Measurements from ENCODE around the gene UPF1. TPM values are rescaled to one million over a fixed set of nuclear protein-coding genes. Genes with fewer than 3 reads are reported as not detected.

UPF1 gene
- total RNA-seq, 1 donor: 36.6 TPM

DNA sequence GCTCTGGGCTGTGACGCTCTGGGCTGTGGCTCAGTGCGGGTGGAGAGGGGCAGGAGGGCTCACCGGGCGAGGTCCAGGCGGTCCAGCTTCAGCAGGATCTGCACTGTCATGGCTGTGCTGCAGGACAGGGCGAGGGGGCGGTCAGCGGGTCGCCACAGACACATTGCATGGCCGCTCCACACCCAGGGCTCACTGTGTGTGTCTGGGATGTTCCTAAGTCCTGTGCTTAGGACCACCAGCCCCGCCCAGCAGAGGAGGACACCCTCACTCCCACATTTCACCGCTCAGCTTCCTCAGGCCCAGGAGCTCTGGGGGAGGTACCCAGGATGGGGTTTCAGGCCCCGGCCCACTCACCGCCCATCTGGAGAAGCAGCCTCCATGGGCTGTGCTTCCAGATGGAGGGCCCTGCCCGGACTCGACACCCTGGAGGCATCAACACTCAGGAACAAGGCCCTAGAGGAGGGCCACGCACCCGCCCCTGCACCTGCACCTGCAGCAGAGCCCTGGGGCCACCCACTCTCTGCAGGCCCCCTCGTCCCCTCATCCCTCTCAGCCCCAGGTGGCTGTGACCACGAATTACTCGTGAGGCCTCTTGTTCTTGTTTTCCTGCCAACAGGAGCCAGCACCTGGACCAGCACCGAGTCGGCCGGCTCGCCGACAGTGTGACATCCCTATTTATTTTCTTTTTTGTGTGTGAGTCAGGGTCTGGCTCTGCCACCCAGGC is 73.9 kb downstream of the UPF1 start:
- Histone ChIP-seq H3K4me1 (ENCODE audit: insufficient read depth, low read length) (no peaks in the 10 kb centered on the region), H4K20me1 (ENCODE audit: insufficient read depth, low read length) (peaks cover 13% of the 10 kb centered on the region), H3K27ac (ENCODE audit: low read depth, low read length) (no peak overlapping the region), H3K4me2 (ENCODE audit: insufficient read depth, low read length) (no peak overlapping the region), H3K27me3 (ENCODE audit: insufficient read depth, low read length) (no peaks in the 10 kb centered on the region), H3K4me3 (ENCODE audit: insufficient read depth, low read length) (no peak overlapping the region), H2AFZ (ENCODE audit: low read length) (no peak overlapping the region), H3K9me3 (ENCODE audit: low read depth, low read length) (no peaks in the 10 kb centered on the region), H3K36me3 (ENCODE audit: insufficient read depth, low read length) (peaks cover 38% of the 10 kb centered on the region), H3K79me2 (ENCODE audit: insufficient read depth, low read length) (peaks cover 3% of the 10 kb centered on the region)
- DNase-seq (ENCODE audit: insufficient read length, low spot score, missing footprints): peak; percentile 61
- TF ChIP-seq, protein P1, sequence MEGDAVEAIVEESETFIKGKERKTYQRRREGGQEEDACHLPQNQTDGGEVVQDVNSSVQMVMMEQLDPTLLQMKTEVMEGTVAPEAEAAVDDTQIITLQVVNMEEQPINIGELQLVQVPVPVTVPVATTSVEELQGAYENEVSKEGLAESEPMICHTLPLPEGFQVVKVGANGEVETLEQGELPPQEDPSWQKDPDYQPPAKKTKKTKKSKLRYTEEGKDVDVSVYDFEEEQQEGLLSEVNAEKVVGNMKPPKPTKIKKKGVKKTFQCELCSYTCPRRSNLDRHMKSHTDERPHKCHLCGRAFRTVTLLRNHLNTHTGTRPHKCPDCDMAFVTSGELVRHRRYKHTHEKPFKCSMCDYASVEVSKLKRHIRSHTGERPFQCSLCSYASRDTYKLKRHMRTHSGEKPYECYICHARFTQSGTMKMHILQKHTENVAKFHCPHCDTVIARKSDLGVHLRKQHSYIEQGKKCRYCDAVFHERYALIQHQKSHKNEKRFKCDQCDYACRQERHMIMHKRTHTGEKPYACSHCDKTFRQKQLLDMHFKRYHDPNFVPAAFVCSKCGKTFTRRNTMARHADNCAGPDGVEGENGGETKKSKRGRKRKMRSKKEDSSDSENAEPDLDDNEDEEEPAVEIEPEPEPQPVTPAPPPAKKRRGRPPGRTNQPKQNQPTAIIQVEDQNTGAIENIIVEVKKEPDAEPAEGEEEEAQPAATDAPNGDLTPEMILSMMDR (IDR thresholded peaks at IDR 0.05; ENCODE audit: extremely low read depth, low read depth, low read length): no peak

DNA sequence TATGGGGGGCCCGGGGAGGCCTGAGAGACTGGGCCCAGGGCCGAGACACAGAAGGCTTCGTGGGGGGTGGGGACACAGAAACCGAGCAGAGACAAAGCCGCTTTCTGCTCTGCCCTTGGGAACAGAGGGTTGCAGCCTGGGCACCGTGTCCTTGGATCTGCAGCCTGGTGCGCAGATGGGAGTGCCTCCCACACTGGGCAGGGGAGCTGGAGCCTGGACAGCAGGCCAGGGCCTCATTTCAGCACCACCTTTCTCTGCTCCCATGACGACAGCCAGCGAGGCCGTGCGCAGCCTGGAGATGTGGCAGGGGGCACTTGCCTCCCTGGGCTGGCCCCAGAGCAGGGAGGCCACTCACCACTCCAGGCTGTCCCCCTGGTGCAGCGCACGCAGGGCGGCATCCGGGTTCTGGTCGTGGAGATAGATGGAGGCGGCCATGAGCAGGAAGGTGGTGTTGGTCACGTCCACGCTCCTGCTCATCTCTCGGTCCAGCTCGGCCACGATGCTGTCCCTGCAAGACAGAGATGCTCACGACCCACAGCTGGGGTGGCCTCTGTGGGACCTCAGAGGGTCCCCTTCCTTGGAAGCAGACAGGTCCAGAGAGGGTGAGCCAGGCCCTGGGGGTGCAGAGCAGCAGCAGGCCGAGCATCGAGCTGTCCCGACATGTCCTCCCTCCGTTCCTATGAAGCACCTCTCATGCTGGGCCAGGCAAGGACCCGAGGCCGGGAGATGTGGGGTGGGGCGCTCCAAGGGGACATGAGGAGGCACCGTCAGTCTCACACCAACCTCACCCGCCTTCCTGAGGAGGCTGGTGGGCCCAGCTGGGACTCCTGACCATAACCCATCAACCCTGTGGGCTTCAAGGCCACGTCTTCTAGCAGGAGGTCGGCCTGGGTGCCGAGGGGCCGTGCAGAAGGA is 75.1 kb downstream of the UPF1 start:
- peaks cover 40% of the 10 kb centered on the region for H3K36me3 ChIP-seq (ENCODE audit: insufficient read depth, low read length)
- no peak overlapping the region for H2AFZ ChIP-seq (ENCODE audit: low read length)

DNA sequence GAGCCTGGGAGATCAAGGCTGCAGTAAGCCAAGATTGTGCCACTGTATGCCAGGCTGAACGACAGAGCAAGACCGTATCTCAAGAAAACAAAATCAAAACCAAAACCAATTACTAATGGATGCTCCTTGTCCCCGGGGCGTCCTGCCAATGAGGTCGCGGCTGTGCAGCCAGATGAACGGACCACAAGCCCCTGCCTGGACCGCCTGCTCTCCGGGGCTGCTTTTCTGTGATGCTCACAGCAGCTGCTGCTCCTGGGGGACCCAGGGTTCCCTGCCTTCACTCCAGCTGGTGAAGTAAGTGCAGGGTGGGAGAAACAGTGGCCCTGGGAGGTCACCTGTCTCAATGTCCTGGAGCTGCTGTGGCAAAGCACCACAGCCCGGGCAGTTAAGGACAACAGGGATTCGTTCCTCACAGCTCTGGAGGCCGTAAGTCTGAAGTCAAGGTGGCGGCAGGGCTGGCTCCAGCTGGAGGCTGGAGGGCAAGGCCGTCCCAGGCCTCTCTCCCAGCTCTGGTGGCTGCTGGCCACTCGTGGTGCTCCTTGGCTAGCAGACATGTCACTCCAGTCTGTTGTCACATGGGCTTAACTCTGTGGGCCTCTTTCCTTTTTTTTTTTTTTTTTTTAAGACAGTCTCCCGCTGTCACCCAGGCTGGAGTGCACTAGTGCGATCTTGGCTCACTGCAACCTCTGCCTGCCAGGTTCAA is 77.3 kb downstream of the UPF1 start:
- Histone ChIP-seq H3K4me2 (ENCODE audit: insufficient read depth, low read length) (no peak overlapping the region), H3K4me1 (ENCODE audit: insufficient read depth, low read length) (no peaks in the 10 kb centered on the region), H3K9me3 (ENCODE audit: low read depth, low read length) (no peaks in the 10 kb centered on the region), H3K79me2 (ENCODE audit: insufficient read depth, low read length) (peaks cover 28% of the 10 kb centered on the region), H3K4me3 (ENCODE audit: insufficient read depth, low read length) (no peak overlapping the region), H4K20me1 (ENCODE audit: insufficient read depth, low read length) (peaks cover 34% of the 10 kb centered on the region), H3K36me3 (ENCODE audit: insufficient read depth, low read length) (peaks cover 42% of the 10 kb centered on the region), H3K27ac (ENCODE audit: low read depth, low read length) (no peak overlapping the region), H2AFZ (ENCODE audit: low read length) (no peak overlapping the region), H3K27me3 (ENCODE audit: insufficient read depth, low read length) (no peaks in the 10 kb centered on the region)
- TF ChIP-seq, protein P1 (IDR thresholded peaks at IDR 0.05; ENCODE audit: extremely low read depth, low read depth, low read length): no peak
- no peak for DNase-seq (ENCODE audit: insufficient read length, low spot score, missing footprints)

More for the DNA sequence above, 75.1 kb downstream of the UPF1 start:
- H3K4me3 ChIP-seq (ENCODE audit: insufficient read depth, low read length): no peak overlapping the region
- TF ChIP-seq, protein P1 (IDR thresholded peaks at IDR 0.05; ENCODE audit: extremely low read depth, low read depth, low read length): no peak
- no peaks in the 10 kb centered on the region for H3K4me1 ChIP-seq (ENCODE audit: insufficient read depth, low read length)
- no peak for DNase-seq (ENCODE audit: insufficient read length, low spot score, missing footprints)
- H3K9me3 ChIP-seq (ENCODE audit: low read depth, low read length): no peaks in the 10 kb centered on the region
- no peak overlapping the region for H3K27ac ChIP-seq (ENCODE audit: low read depth, low read length)
- no peak overlapping the region for H3K4me2 ChIP-seq (ENCODE audit: insufficient read depth, low read length)
- H3K27me3 ChIP-seq (ENCODE audit: insufficient read depth, low read length): no peaks in the 10 kb centered on the region
- H3K79me2 ChIP-seq (ENCODE audit: insufficient read depth, low read length): peaks cover 10% of the 10 kb centered on the region
- peaks cover 20% of the 10 kb centered on the region for H4K20me1 ChIP-seq (ENCODE audit: insufficient read depth, low read length)

All from osteoblast (primary cell).